Parathyroid adenoma (tissue), 2 donors: ENCODE results near the gene NUDT16.

Source experiments
- H2AFZ ChIP-seq: fragments of 300-600 bp; sonication (generic); one replicate; pipeline ENCODE4 v1.7.0; 2017; ENCODE audit warnings: antibody characterized with exemption, mild to moderate bottlenecking
- H3K27ac ChIP-seq: fragments of 300-600 bp; sonication (generic); one replicate; pipeline ENCODE4 v1.7.0; 2017
- H3K27me3 ChIP-seq: fragments of 300-600 bp; sonication (generic); one replicate; pipeline ENCODE4 v1.7.0; 2017; ENCODE audit warnings: low read length; ENCODE audit not compliant: control insufficient read depth, insufficient read depth
- H3K36me3 ChIP-seq: fragments of 300-600 bp; sonication (generic); one replicate; pipeline ENCODE4 v1.7.0; 2017; ENCODE audit warnings: low read length; ENCODE audit not compliant: control insufficient read depth, insufficient read depth
- H3K4me1 ChIP-seq: fragments of 300-600 bp; sonication (generic); one replicate; pipeline ENCODE4 v1.7.0; 2017; ENCODE audit warnings: control low read depth
- H3K4me2 ChIP-seq: fragments of 300-600 bp; sonication (generic); one replicate; pipeline ENCODE4 v1.7.0; 2017; ENCODE audit warnings: low read length
- H3K4me3 ChIP-seq: fragments of 300-600 bp; sonication (generic); one replicate; pipeline ENCODE4 v1.7.0; 2017; ENCODE audit warnings: low read depth, low read length
- H3K79me2 ChIP-seq: fragments of 300-600 bp; sonication (generic); one replicate; pipeline ENCODE4 v1.7.0; 2017; ENCODE audit warnings: control low read depth
- H3K9ac ChIP-seq: fragments of 300-600 bp; sonication (generic); one replicate; pipeline ENCODE4 v1.7.0; 2017; ENCODE audit warnings: mild to moderate bottlenecking
- H3K9me3 ChIP-seq: fragments of 300-600 bp; sonication (generic); one replicate; pipeline ENCODE4 v1.7.0; 2017; ENCODE audit warnings: low read length; ENCODE audit not compliant: control insufficient read depth
- TF ChIP-seq, protein P1 (sequence below): fragments of 300-600 bp; sonication (generic); IDR thresholded peaks from one replicate; pipeline ENCODE4 v1.7.0; 2017; ENCODE audit warnings: antibody characterized with exemption, mild to moderate bottlenecking
- donor health status: primary hyperparathyroidism.

The NUDT16 gene

DNA sequence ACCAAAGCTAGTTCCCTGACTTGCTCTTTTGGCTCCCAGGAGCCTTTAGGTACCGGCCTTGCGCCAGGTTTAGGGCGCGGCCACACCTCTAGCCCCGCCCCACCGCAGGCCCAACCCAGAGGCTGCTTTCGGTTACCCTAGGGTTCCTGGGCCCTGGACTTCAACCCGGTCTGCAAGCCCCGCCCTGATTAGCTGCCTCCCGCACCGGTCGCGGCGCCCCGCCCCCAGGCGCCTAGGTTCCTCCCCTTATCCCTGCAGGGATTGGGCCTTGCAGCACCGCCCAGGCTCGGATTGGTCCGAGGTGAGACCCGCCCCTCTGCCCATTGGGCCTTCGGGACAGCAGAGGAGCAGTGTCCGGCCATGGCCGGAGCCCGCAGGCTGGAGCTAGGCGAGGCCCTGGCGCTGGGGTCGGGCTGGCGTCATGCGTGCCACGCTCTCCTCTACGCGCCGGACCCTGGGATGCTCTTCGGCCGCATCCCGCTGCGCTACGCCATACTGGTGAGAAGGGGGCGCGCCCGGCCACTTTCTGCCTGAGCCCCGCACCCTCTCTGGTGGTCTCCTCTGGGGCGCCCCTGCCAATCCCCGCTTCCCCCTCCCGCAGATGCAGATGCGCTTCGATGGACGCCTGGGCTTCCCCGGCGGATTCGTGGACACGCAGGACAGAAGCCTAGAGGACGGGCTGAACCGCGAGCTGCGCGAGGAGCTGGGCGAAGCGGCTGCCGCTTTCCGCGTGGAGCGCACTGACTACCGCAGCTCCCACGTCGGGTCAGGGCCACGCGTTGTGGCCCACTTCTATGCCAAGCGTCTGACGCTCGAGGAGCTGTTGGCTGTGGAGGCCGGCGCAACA is at the start of gene NUDT16:
TSS of gene NUDT16 (plus strand) at position 330 of the 847 bp plus-strand sequence. CDS start at position 361, 31 bp downstream.
- Histone ChIP-seq H3K79me2 (peaks cover 15% of the 10 kb centered on the region), H3K9ac (peak within 1 kb of the TSS; percentile 90), H2AFZ (peak within 1 kb of the TSS; percentile 99), H3K4me1 (peaks cover 9% of the 10 kb centered on the region), H3K27me3 (no peaks in the 10 kb centered on the region), H3K4me3 (peak within 1 kb of the TSS; percentile 94), H3K4me2 (peak within 1 kb of the TSS; percentile 86), H3K27ac (peak within 1 kb of the TSS; percentile 84), H3K9me3 (no peaks in the 10 kb centered on the region), H3K36me3 (no peaks in the 10 kb centered on the region)
- TF ChIP-seq, protein P1, sequence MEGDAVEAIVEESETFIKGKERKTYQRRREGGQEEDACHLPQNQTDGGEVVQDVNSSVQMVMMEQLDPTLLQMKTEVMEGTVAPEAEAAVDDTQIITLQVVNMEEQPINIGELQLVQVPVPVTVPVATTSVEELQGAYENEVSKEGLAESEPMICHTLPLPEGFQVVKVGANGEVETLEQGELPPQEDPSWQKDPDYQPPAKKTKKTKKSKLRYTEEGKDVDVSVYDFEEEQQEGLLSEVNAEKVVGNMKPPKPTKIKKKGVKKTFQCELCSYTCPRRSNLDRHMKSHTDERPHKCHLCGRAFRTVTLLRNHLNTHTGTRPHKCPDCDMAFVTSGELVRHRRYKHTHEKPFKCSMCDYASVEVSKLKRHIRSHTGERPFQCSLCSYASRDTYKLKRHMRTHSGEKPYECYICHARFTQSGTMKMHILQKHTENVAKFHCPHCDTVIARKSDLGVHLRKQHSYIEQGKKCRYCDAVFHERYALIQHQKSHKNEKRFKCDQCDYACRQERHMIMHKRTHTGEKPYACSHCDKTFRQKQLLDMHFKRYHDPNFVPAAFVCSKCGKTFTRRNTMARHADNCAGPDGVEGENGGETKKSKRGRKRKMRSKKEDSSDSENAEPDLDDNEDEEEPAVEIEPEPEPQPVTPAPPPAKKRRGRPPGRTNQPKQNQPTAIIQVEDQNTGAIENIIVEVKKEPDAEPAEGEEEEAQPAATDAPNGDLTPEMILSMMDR, result no peak

DNA sequence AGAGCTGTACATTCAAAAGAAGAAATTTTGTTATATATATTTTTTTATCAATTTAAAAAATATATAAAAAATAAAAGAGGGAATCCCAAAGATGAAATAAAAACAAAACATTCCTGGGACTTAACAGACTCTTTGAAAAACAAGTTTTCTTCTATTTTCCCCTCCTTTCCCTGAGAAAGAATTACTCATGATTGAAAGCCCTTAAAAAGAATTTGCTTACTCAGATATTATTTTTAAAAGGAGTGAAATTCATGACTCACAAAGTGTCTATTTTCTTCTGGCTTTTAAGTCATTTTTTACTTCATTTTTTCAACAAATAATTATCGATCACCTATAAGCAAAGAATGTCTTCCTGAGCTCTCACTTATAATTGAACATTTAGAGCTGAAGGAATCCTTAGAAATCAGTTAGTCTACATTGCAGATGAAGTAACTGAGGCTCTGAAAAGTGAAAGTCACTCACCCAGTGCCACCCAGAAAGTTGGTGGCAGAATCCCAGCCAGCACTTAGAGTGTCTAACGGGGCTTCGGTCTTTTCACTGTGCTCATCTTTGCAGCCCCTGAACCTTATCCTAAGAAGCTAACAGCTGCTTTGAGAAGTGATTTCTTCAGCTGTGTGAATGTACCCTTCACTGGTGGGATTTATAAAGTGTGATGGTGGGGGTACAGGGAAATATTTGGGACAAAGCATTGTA is 42.5 kb upstream of the NUDT16 start:
- Histone ChIP-seq H3K4me2 (peak overlapping the region; percentile 10), H3K27ac (no peak overlapping the region), H3K79me2 (peaks cover 16% of the 10 kb centered on the region), H3K36me3 (no peaks in the 10 kb centered on the region), H3K9me3 (no peaks in the 10 kb centered on the region), H3K9ac (no peak overlapping the region), H3K4me1 (peaks cover 3% of the 10 kb centered on the region), H3K4me3 (no peak overlapping the region), H3K27me3 (no peaks in the 10 kb centered on the region), H2AFZ (no peak overlapping the region)
- TF ChIP-seq, protein P1, result no peak

DNA sequence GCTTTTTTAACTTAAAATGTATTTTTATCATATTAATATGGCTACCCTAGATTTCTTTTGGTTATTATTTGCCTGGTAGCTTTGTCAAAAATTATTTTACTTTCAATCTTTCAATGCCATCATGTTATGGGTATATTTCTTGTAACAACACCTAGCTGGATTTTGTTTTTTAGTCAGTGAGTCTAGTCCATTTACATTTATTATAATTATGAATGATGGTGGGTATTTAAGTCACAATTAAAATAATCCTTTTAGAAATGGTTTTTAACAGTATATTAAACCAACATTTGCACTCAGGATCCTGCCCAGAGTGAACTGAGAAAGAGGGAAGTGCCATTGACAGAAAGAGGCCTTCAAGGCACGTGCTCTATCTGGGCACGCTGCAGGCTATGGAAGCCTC is 39.8 kb upstream of the NUDT16 start:
- H3K79me2 ChIP-seq, result peaks cover 30% of the 10 kb centered on the region
- H3K27ac ChIP-seq, result no peak overlapping the region
- peaks cover 3% of the 10 kb centered on the region for H3K4me1 ChIP-seq
- no peak overlapping the region for H3K4me2 ChIP-seq
- H3K9ac ChIP-seq, result no peak overlapping the region
- no peak overlapping the region for H2AFZ ChIP-seq
- H3K4me3 ChIP-seq, result no peak overlapping the region
- TF ChIP-seq, protein P1, result no peak
- H3K27me3 ChIP-seq, result no peaks in the 10 kb centered on the region
- no peaks in the 10 kb centered on the region for H3K9me3 ChIP-seq
- H3K36me3 ChIP-seq, result no peaks in the 10 kb centered on the region

DNA sequence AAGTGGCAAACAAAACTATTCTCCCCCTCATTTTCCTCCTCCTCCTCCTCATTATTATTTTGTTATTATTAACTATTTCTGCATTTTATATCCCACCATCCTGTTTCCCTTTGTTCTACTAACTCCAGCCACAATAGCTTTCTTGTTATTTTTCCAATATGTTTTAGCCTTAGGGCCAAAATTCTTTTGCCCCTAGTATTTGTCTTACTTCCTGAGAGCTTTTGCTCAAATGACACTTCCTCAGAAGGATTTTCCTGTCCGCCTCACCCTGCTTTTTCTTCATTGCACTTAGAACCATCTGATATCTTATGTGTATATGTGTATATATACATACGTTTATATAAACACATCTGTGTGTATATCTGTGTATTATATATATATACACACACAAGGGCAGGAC is 32.7 kb upstream of the NUDT16 start:
- H3K9ac ChIP-seq, result no peak overlapping the region
- no peak overlapping the region for H2AFZ ChIP-seq
- TF ChIP-seq, protein P1, result no peak
- peaks cover 20% of the 10 kb centered on the region for H3K4me1 ChIP-seq
- H3K79me2 ChIP-seq, result peaks cover 47% of the 10 kb centered on the region
- no peak overlapping the region for H3K4me3 ChIP-seq
- no peaks in the 10 kb centered on the region for H3K27me3 ChIP-seq
- no peaks in the 10 kb centered on the region for H3K36me3 ChIP-seq
- H3K27ac ChIP-seq, result no peak overlapping the region
- no peak overlapping the region for H3K4me2 ChIP-seq
- H3K9me3 ChIP-seq, result no peaks in the 10 kb centered on the region
